HEK293 (cell line): ENCODE results near the gene MBD3L2.

Experiments
- CTCF ChIA-PET: fragments of 350-600 bp; formaldehyde crosslinking; extraction: SDS; loops from one replicate; lab custom pipeline; 2021; ENCODE audit warnings: antibody characterized with exemption; lab: Yijun Ruan, JAX
- POLR2A ChIA-PET: fragments of 300-600 bp; formaldehyde crosslinking; extraction: SDS; loops from one replicate; lab custom pipeline; 2020; ENCODE audit warnings: antibody characterized with exemption, inconsistent platforms; lab: Yijun Ruan, JAX
- H3K27ac ChIP-seq: fragments of 200-500 bp; sonication (Bioruptor generic); 2 replicates; pipeline ENCODE4 v1.5.1; 2014; ENCODE audit warnings: low read depth, low read length, control low read depth, inconsistent platforms; ENCODE audit errors: extremely low read depth
- H3K36me3 ChIP-seq, 2 experiments: fragments of 200-500 bp in 1 of 2; sonication (Bioruptor generic) in 1 of 2; 1 replicate in 1 of 2; 2 replicates in 1 of 2; pipeline ENCODE4 v1.5.1; 2014 to 2017; ENCODE audit warnings: inconsistent platforms in 2 of 2, low read length in 2 of 2; ENCODE audit not compliant: control insufficient read depth in 2 of 2, insufficient read depth in 1 of 2
- H3K4me1 ChIP-seq: fragments of 200-500 bp; sonication (Bioruptor generic); 2 replicates; pipeline ENCODE4 v1.5.1; 2014; ENCODE audit warnings: mild to moderate bottlenecking, low read length, inconsistent platforms; ENCODE audit not compliant: control insufficient read depth, insufficient read depth
- H3K4me3 ChIP-seq: 2 replicates; pipeline ENCODE4 v1.5.1; 2011; ENCODE audit warnings: low read depth, mild to moderate bottlenecking, control low read depth, low read length, moderate library complexity
- H3K9me3 ChIP-seq: fragments of 200-500 bp; sonication (Bioruptor generic); 2 replicates; pipeline ENCODE4 v1.5.1; 2014; ENCODE audit warnings: low read depth, low read length, inconsistent platforms; ENCODE audit not compliant: control insufficient read depth, insufficient read depth
- FEZF1 ChIP-seq: fragments of 450-650 bp; formaldehyde crosslinking; IDR thresholded peaks from 2 replicates; pipeline ENCODE4 v1.5.1; 2016; ENCODE audit warnings: missing biosample characterization, missing genetic modification characterization
- GLIS2 ChIP-seq: fragments of 450-650 bp; formaldehyde crosslinking; IDR thresholded peaks from 2 replicates; pipeline ENCODE4 v1.5.1; 2016; ENCODE audit warnings: missing biosample characterization, missing genetic modification characterization
- HOXA7 ChIP-seq: sonication (generic); formaldehyde crosslinking; IDR thresholded peaks from 2 replicates; pipeline ENCODE4 v1.8.1; 2022; ENCODE audit warnings: missing genetic modification reagents, borderline replicate concordance
- KLF9 ChIP-seq: fragments of 450-650 bp; formaldehyde crosslinking; IDR thresholded peaks from 2 replicates; pipeline ENCODE4 v1.5.1; 2016; ENCODE audit warnings: missing biosample characterization, missing genetic modification characterization, low read depth
- SETDB1 ChIP-seq: IDR thresholded peaks from one replicate; pipeline ENCODE4 v1.6.1; 2017; ENCODE audit warnings: mild to moderate bottlenecking, low read length, moderate library complexity, mixed read lengths; ENCODE audit not compliant: insufficient read length
- SP3 ChIP-seq: fragments of 450-650 bp; formaldehyde crosslinking; IDR thresholded peaks from 2 replicates; pipeline ENCODE4 v1.5.1; 2016; ENCODE audit warnings: missing biosample characterization, missing genetic modification characterization
- ZNF18 ChIP-seq: fragments of 450-650 bp; formaldehyde crosslinking; IDR thresholded peaks from 2 replicates; pipeline ENCODE4 v1.5.1; 2016; ENCODE audit warnings: missing biosample characterization, missing genetic modification characterization
- ZNF214 ChIP-seq: fragments of 450-650 bp; formaldehyde crosslinking; IDR thresholded peaks from 2 replicates; pipeline ENCODE4 v1.5.1; 2017; ENCODE audit warnings: missing biosample characterization, mild to moderate bottlenecking, missing genetic modification characterization, borderline replicate concordance
- ZNF274 ChIP-seq, 2 experiments: fragments of 200-500 bp in 1 of 2; fragments of 450-650 bp in 1 of 2; sonication (Bioruptor generic) in 1 of 2; formaldehyde crosslinking in 1 of 2; IDR thresholded peaks; 2 replicates each; pipeline versions ENCODE4 v1.5.1 to v1.6.1; 2014 to 2016; ENCODE audit warnings: borderline replicate concordance in 1 of 2, inconsistent platforms in 1 of 2, low read length in 1 of 2, missing biosample characterization in 1 of 2, missing genetic modification characterization in 1 of 2
- ZNF311 ChIP-seq: fragments of 450-650 bp; formaldehyde crosslinking; IDR thresholded peaks from 2 replicates; pipeline ENCODE4 v1.5.1; 2017; ENCODE audit warnings: missing biosample characterization, missing genetic modification characterization, borderline replicate concordance
- ZNF624 ChIP-seq: fragments of 450-650 bp; formaldehyde crosslinking; IDR thresholded peaks from 2 replicates; pipeline ENCODE4 v1.5.1; 2017; ENCODE audit warnings: missing biosample characterization, missing genetic modification characterization
- ZNF776 ChIP-seq: fragments of 450-650 bp; formaldehyde crosslinking; IDR thresholded peaks from 2 replicates; pipeline ENCODE4 v1.5.0; 2017; ENCODE audit warnings: missing biosample characterization, missing genetic modification characterization, borderline replicate concordance
- ZNF837 ChIP-seq: fragments of 450-650 bp; formaldehyde crosslinking; IDR thresholded peaks from 2 replicates; pipeline ENCODE4 v1.5.1; 2016; ENCODE audit warnings: missing biosample characterization, missing genetic modification characterization
- TF ChIP-seq, protein P1 (sequence below): fragments of 450-650 bp; formaldehyde crosslinking; IDR thresholded peaks from 2 replicates; pipeline ENCODE4 v1.5.1; 2016; ENCODE audit warnings: missing biosample characterization, missing genetic modification characterization

MBD3L2 gene

GRCh38 chr19:7083076-7083956, 34.2 kb downstream of the MBD3L2 start (continued):
- TF ChIP-seq HOXA7 (CRISPR knock-in tag) = no peak
- TF ChIP-seq SETDB1 = peak; percentile 100
- no peak for TF ChIP-seq ZNF624 (tag by site-specific recombination)
- no peak for TF ChIP-seq ZNF776 (tag by site-specific recombination)
- TF ChIP-seq ZNF274 (IDR thresholded peaks at IDR 0.05; ENCODE audit: low read length) = no peak
- peak; percentile 98 for TF ChIP-seq ZNF274 (tag by site-specific recombination; IDR thresholded peaks at IDR 0.05; ENCODE audit: borderline replicate concordance)
- TF ChIP-seq ZNF18 (tag by site-specific recombination) = 0 out of 2 replicates have a peak, but pooled peaks have one; percentile 28
- TF ChIP-seq, protein P1, sequence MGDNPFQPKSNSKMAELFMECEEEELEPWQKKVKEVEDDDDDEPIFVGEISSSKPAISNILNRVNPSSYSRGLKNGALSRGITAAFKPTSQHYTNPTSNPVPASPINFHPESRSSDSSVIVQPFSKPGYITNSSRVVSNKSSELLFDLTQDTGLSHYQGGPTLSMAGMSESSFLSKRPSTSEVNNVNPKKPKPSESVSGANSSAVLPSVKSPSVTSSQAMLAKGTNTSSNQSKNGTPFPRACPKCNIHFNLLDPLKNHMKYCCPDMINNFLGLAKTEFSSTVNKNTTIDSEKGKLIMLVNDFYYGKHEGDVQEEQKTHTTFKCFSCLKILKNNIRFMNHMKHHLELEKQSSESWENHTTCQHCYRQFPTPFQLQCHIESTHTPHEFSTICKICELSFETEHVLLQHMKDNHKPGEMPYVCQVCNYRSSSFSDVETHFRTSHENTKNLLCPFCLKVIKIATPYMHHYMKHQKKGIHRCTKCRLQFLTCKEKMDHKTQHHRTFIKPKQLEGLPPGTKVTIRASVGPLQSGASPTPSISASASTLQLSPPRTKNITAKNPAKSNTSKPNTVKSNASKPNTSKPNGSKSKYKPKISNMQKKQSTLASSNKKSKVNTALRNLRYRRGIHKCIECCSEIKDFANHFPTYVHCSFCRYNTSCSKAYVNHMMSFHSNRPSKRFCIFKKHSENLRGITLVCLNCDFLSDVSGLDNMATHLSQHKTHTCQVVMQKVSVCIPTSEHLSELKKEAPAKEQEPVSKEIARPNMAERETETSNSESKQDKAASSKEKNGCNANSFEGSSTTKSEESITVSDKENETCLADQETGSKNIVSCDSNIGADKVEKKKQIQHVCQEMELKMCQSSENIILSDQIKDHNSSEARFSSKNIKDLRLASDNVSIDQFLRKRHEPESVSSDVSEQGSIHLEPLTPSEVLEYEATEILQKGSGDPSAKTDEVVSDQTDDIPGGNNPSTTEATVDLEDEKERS = peak; percentile 59; the same call in 1 of the 2 replicates
- TF ChIP-seq GLIS2 (tag by site-specific recombination) = no peak
- no peak for TF ChIP-seq ZNF311
- TF ChIP-seq FEZF1 (tag by site-specific recombination) = no peak
- TF ChIP-seq ZNF214 (tag by site-specific recombination) = no peak
- no peak for TF ChIP-seq ZNF837 (tag by site-specific recombination)

- TF ChIP-seq SP3 (tag by site-specific recombination) (no peak), KLF9 (tag by site-specific recombination) (no peak)
- TF ChIP-seq, protein P1 = no peak
- TF ChIP-seq, all 188 proteins: peak for 0
- Histone ChIP-seq H3K9me3 (no peaks in the 10 kb centered on the region), H3K27ac (no peak overlapping the region), H3K4me1 (no peaks in the 10 kb centered on the region), H3K4me3 (no peak overlapping the region), H3K36me3 (peaks cover 0 to 12% of the 10 kb centered on the region in 2 experiments; a peak in 1 of 3 replicates)
- ChIA-PET POLR2A (no interaction called here), CTCF (interaction anchor here (1.0 kb wide), 1 partner anchor 13 kb away, joined by 3 read pairs; no protein-coding TSS in a partner anchor)
Measured at GRCh38 chr19:7088999-7089398, 39.9 kb downstream of the MBD3L2 start.
